HG02642 (cell line): ENCODE data around the gene PCDHGB2.

Source experiments
- ATAC-seq: cut with Tn5 transposase; IDR thresholded peaks from one replicate; pipeline ENCODE4 v1.9.1; 2021; ENCODE audit warnings: mild to moderate bottlenecking; ENCODE audit not compliant: unreplicated experiment, poor library complexity

PCDHGB2 gene

GRCh38 chr5:141409598-141410306 is 50.0 kb downstream of the PCDHGB2 start:
- no peak for ATAC-seq

GRCh38 chr5:141411575-141411974 is 51.8 kb downstream of the PCDHGB2 start:
- ATAC-seq: no peak
